ENCODE results near the gene CCDC51. TPM values are rescaled to one million over a fixed set of nuclear protein-coding genes. Genes with fewer than 3 reads are reported as not detected.
A peak's percentile ranks its signal among the peaks of the same experiment; 100 is the strongest.

Gene CCDC51
- total RNA-seq, 1 donor from 2014 or later, result 11.5 TPM

DNA sequence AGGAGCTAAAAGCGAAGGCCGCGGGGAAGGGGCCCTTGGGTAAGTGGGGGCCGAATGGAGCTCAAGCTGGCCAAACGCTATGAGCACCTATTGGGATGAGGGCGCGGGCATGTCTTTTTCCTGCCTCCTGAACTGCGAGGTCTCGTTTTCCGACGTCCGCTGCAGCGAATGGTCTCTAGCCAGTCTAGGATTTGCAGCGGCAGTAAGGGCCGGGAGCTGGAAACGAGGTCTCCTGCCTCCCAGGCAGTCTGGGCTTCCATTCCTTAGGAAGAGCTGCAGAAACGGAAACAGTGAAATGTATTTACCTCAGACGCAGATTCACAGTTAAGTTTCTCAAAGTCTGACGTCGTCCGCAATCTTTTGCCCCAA lies 655 bp upstream of the CCDC51 start:
- peaks cover 34% of the 10 kb centered on the region for H3K4me1 ChIP-seq
- no peaks in the 10 kb centered on the region for H3K9me3 ChIP-seq
- intact Hi-C loops (cut with DNase I), result loop anchor here (5.0 kb wide), 1 partner anchor 138 kb away; the partner anchor contains the start of gene NME6
- H3K4me3 ChIP-seq, result peak overlapping the region; percentile 68 to 73
- no peak for DNase-seq (ENCODE audit: extremely low spot score in 2 of 2)
- peaks cover 0 to 19% of the 10 kb centered on the region in 2 donors for H3K36me3 ChIP-seq
- no peaks in the 10 kb centered on the region for H3K27me3 ChIP-seq
- TF ChIP-seq, protein P1, sequence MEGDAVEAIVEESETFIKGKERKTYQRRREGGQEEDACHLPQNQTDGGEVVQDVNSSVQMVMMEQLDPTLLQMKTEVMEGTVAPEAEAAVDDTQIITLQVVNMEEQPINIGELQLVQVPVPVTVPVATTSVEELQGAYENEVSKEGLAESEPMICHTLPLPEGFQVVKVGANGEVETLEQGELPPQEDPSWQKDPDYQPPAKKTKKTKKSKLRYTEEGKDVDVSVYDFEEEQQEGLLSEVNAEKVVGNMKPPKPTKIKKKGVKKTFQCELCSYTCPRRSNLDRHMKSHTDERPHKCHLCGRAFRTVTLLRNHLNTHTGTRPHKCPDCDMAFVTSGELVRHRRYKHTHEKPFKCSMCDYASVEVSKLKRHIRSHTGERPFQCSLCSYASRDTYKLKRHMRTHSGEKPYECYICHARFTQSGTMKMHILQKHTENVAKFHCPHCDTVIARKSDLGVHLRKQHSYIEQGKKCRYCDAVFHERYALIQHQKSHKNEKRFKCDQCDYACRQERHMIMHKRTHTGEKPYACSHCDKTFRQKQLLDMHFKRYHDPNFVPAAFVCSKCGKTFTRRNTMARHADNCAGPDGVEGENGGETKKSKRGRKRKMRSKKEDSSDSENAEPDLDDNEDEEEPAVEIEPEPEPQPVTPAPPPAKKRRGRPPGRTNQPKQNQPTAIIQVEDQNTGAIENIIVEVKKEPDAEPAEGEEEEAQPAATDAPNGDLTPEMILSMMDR (IDR thresholded peaks at IDR 0.05), result no peak
- TF ChIP-seq POLR2A (IDR thresholded peaks at IDR 0.05) (no peak), POLR2AphosphoS5 (IDR thresholded peaks at IDR 0.05; ENCODE audit: insufficient read depth in 1 of 2, low read depth in 1 of 2) (no peak)
- H3K27ac ChIP-seq, result peak overlapping the region; percentile 78

- TF ChIP-seq POLR2A (IDR thresholded peaks at IDR 0.05) (no peak), POLR2AphosphoS5 (IDR thresholded peaks at IDR 0.05; ENCODE audit: insufficient read depth in 1 of 2, low read depth in 1 of 2) (no peak)
- TF ChIP-seq, protein P1 (IDR thresholded peaks at IDR 0.05), result no peak
- intact Hi-C loops (cut with DNase I), result loop anchor here (5.0 to 10.0 kb wide), 2 partner anchors 36 to 163 kb away; no protein-coding TSS in a partner anchor
- peaks cover 57% of the 10 kb centered on the region for H3K4me1 ChIP-seq
These were observed 2.1 kb downstream of the CCDC51 start for GRCh38 chr3:48437812-48438211.

DNA sequence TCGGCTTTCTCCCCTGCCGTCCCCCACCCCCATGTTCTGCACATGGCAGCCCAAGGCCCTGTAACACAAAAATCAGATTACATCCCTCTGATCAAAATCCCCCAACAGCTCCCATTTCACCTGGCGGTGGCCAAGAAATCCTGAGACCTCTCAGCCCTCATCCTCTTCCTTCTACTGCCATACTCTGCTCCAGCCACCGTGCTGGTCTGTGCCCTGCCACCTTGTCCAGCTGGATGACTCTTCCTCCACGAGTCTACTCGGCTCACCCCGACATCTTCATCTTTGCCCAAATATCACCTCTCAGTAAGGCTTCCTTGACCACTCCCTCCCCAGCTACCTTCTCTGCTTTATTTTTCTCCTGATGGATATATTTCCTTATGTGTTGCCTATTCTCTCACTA lies 3.1 kb downstream of the CCDC51 start:
- no peaks in the 10 kb centered on the region for H3K9me3 ChIP-seq
- intact Hi-C loops (cut with DNase I), result loop anchor here (5.0 to 10.0 kb wide), 2 partner anchors 35 to 162 kb away; no protein-coding TSS in a partner anchor
- no peak overlapping the region for H3K27ac ChIP-seq
- H3K4me1 ChIP-seq, result peaks cover 60% of the 10 kb centered on the region
- DNase-seq (ENCODE audit: extremely low spot score in 2 of 2), result no peak
- TF ChIP-seq POLR2AphosphoS5 (IDR thresholded peaks at IDR 0.05; ENCODE audit: insufficient read depth in 1 of 2, low read depth in 1 of 2), result no peak
- no peak for TF ChIP-seq POLR2A (IDR thresholded peaks at IDR 0.05)
- TF ChIP-seq, protein P1 (IDR thresholded peaks at IDR 0.05), result no peak
- H3K27me3 ChIP-seq, result no peaks in the 10 kb centered on the region
- H3K36me3 ChIP-seq, result no peaks in the 10 kb centered on the region
- no peak overlapping the region for H3K4me3 ChIP-seq

More at GRCh38 chr3:48437812-48438211, 2.1 kb downstream of the CCDC51 start:
- DNase-seq (ENCODE audit: extremely low spot score in 2 of 2), result no peak
- Histone ChIP-seq H3K9me3 (no peaks in the 10 kb centered on the region), H3K36me3 (peaks cover 0 to 3% of the 10 kb centered on the region in 2 donors), H3K27ac (no peak overlapping the region), H3K4me3 (no peak overlapping the region), H3K27me3 (no peaks in the 10 kb centered on the region)

DNA sequence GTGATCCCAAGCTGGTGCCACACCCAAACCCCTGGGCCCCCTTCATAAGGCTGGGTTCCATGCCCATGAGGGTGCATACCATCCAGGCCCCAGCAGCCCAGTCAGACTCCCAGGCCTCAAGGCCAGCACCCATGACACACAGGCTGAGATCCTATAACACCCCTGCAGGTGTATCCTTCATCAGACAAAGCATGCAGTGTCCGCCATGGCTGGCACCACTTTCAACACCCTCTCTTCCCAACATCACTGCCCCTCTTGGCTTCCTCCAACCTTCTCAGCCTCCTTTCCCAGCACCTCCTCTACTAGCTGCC lies 3.5 kb downstream of the CCDC51 start:
- Histone ChIP-seq H3K27me3 (no peaks in the 10 kb centered on the region), H3K4me1 (peaks cover 60% of the 10 kb centered on the region), H3K36me3 (no peaks in the 10 kb centered on the region), H3K27ac (no peak overlapping the region), H3K4me3 (no peak overlapping the region), H3K9me3 (no peaks in the 10 kb centered on the region)
- DNase-seq (ENCODE audit: extremely low spot score in 2 of 2), result no peak
- no peak for TF ChIP-seq POLR2AphosphoS5 (IDR thresholded peaks at IDR 0.05; ENCODE audit: insufficient read depth in 1 of 2, low read depth in 1 of 2)
- TF ChIP-seq, protein P1 (IDR thresholded peaks at IDR 0.05), result no peak
- TF ChIP-seq POLR2A (IDR thresholded peaks at IDR 0.05), result no peak
- intact Hi-C loops (cut with DNase I), result loop anchor here (5.0 to 10.0 kb wide), 2 partner anchors 34 to 162 kb away; no protein-coding TSS in a partner anchor

DNA sequence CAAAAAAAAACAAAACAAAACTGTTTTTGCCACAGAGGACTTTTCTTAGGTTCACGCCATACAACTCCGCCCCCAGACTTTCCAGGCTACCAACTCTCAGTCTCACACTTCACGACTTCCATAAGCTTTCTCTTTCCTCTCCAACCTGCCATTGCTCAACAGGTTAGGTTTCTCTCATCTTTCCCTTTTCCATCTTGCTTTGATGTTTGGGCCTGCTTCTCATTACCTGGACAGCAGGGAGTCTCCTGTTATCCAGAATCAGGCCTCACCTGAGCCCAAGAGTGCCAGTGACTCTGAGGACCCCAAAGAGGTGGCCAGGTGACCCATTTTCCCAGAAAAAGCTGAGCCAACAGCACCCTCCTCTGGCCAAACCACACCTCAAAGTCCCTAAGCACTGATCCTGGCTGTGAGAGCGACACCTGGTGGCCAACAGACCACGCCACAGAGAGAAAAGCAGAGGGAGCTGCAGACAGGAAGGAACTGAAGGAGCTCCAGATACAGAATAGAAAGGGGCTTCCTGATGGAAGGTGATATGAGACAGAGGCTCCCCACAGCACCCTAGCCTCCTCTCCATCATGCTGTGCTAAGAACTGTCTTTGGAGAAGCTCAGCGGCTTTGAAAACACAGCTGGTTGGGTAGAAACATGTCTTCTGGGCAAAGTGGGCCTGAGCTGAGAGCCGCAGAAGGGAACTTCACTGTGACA lies 4.0 kb downstream of the CCDC51 start:
- intact Hi-C loops (cut with DNase I), result loop anchor here (5.0 to 10.0 kb wide), 2 partner anchors 34 to 161 kb away; no protein-coding TSS in a partner anchor
- Histone ChIP-seq H3K27ac (peak overlapping the region; percentile 85), H3K4me3 (no peak overlapping the region), H3K36me3 (no peaks in the 10 kb centered on the region), H3K9me3 (no peaks in the 10 kb centered on the region), H3K27me3 (no peaks in the 10 kb centered on the region), H3K4me1 (peaks cover 60% of the 10 kb centered on the region)
- TF ChIP-seq, protein P1 (IDR thresholded peaks at IDR 0.05), result peak; percentile 98 to 100 (median 99)
- TF ChIP-seq POLR2AphosphoS5 (IDR thresholded peaks at IDR 0.05; ENCODE audit: insufficient read depth in 1 of 2, low read depth in 1 of 2), result peak in 1 of 2 donors; percentile 87
- TF ChIP-seq POLR2A (IDR thresholded peaks at IDR 0.05), result no peak
- DNase-seq (ENCODE audit: extremely low spot score in 2 of 2), result no peak
